ENCODE measurements around the gene KCNF1.

- TF ChIP-seq CTCF (IDR thresholded peaks at IDR 0.05) (no peak), POLR2A (IDR thresholded peaks at IDR 0.05) (no peak)
These were observed 31.0 kb upstream of the KCNF1 start for GRCh38 chr2:10880586-10881321.

Data from tibial nerve (tissue), 3 donors.